WTC11 (cell line): Measurements from ENCODE around the gene FOXK1.

Source experiments
- CBFB ChIP-seq: sonication (generic); formaldehyde crosslinking; IDR thresholded peaks from 2 replicates; pipeline ENCODE4 v1.8.1; 2022; ENCODE audit warnings: mild to moderate bottlenecking, low read depth, missing genetic modification reagents
- CREB1 ChIP-seq: sonication (generic); formaldehyde crosslinking; IDR thresholded peaks from 2 replicates; pipeline ENCODE4 v1.8.0; 2023; ENCODE audit warnings: mild to moderate bottlenecking, missing genetic modification reagents
- FOXJ3 ChIP-seq: sonication (generic); formaldehyde crosslinking; IDR thresholded peaks from 2 replicates; pipeline ENCODE4 v1.9.0; 2021; ENCODE audit warnings: missing genetic modification reagents, mild to moderate bottlenecking, borderline replicate concordance
- IRF2 ChIP-seq: sonication (generic); formaldehyde crosslinking; IDR thresholded peaks from 2 replicates; pipeline ENCODE4 v1.8.0; 2022; ENCODE audit warnings: low read depth, missing genetic modification reagents, borderline replicate concordance
- MYBL2 ChIP-seq: sonication (generic); formaldehyde crosslinking; IDR thresholded peaks from 2 replicates; pipeline ENCODE4 v1.8.1; 2023; ENCODE audit warnings: mild to moderate bottlenecking, moderate library complexity, missing genetic modification reagents
- RELA ChIP-seq: sonication (generic); formaldehyde crosslinking; IDR thresholded peaks from 2 replicates; pipeline ENCODE4 v1.8.1; 2022; ENCODE audit warnings: missing genetic modification reagents, mild to moderate bottlenecking, borderline replicate concordance
- TEAD4 ChIP-seq: sonication (generic); formaldehyde crosslinking; IDR thresholded peaks from 2 replicates; pipeline ENCODE4 v1.8.0; 2022; ENCODE audit warnings: mild to moderate bottlenecking, missing genetic modification reagents
- ZBTB21 ChIP-seq: sonication (generic); formaldehyde crosslinking; IDR thresholded peaks from 2 replicates; pipeline ENCODE4 v1.8.1; 2023; ENCODE audit warnings: mild to moderate bottlenecking, missing genetic modification reagents, borderline replicate concordance
- TF ChIP-seq, protein P1 (sequence below): sonication (generic); formaldehyde crosslinking; conservative IDR thresholded peaks from 2 replicates; pipeline ENCODE4 v1.8.1; 2022; ENCODE audit warnings: mild to moderate bottlenecking, missing genetic modification reagents
- TF ChIP-seq, protein P2 (sequence below): fragments of 200-600 bp; IDR thresholded peaks from 2 replicates; pipeline ENCODE4 v1.8.0; 2022; ENCODE audit warnings: antibody characterized with exemption
- TF ChIP-seq, protein P3 (sequence below): sonication (generic); formaldehyde crosslinking; IDR thresholded peaks from 2 replicates; pipeline ENCODE4 v1.8.1; 2023; ENCODE audit warnings: mild to moderate bottlenecking, missing genetic modification reagents, moderate library complexity
- TF ChIP-seq, protein P4 (sequence below): sonication (generic); formaldehyde crosslinking; IDR thresholded peaks from 2 replicates; pipeline ENCODE4 v1.8.1; 2022; ENCODE audit warnings: missing genetic modification reagents, borderline replicate concordance
- TF ChIP-seq, protein P5 (sequence below): sonication (generic); formaldehyde crosslinking; IDR thresholded peaks from 2 replicates; pipeline ENCODE4 v1.8.0; 2022; ENCODE audit warnings: mild to moderate bottlenecking, missing genetic modification reagents

DNA sequence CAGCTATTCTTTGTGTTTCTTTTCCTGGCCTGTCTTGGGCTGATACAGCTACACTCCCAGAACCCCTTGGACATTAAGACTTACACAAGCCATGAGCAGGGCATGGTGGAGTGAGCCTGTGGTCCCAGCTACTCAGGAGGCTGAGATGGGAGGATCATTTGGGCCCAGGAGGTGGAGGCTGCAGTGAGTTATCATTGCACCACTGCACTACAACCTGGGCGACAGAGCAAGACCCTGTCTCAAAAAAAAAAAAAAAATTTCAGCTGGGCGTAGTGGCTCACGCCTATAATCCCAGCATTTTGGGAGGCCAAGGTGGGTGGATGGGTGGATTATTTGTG, 13.6 kb upstream of the FOXK1 start:
- TF ChIP-seq IRF2 (CRISPR knock-in tag) = no peak
- TF ChIP-seq, protein P1, sequence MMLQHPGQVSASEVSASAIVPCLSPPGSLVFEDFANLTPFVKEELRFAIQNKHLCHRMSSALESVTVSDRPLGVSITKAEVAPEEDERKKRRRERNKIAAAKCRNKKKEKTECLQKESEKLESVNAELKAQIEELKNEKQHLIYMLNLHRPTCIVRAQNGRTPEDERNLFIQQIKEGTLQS = no peak
- TF ChIP-seq, protein P2, sequence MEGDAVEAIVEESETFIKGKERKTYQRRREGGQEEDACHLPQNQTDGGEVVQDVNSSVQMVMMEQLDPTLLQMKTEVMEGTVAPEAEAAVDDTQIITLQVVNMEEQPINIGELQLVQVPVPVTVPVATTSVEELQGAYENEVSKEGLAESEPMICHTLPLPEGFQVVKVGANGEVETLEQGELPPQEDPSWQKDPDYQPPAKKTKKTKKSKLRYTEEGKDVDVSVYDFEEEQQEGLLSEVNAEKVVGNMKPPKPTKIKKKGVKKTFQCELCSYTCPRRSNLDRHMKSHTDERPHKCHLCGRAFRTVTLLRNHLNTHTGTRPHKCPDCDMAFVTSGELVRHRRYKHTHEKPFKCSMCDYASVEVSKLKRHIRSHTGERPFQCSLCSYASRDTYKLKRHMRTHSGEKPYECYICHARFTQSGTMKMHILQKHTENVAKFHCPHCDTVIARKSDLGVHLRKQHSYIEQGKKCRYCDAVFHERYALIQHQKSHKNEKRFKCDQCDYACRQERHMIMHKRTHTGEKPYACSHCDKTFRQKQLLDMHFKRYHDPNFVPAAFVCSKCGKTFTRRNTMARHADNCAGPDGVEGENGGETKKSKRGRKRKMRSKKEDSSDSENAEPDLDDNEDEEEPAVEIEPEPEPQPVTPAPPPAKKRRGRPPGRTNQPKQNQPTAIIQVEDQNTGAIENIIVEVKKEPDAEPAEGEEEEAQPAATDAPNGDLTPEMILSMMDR = no peak
- no peak for TF ChIP-seq MYBL2
- TF ChIP-seq, protein P3, sequence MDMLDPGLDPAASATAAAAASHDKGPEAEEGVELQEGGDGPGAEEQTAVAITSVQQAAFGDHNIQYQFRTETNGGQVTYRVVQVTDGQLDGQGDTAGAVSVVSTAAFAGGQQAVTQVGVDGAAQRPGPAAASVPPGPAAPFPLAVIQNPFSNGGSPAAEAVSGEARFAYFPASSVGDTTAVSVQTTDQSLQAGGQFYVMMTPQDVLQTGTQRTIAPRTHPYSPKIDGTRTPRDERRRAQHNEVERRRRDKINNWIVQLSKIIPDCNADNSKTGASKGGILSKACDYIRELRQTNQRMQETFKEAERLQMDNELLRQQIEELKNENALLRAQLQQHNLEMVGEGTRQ = no peak
- TF ChIP-seq CBFB (CRISPR knock-in tag) = no peak
- TF ChIP-seq ZBTB21 (CRISPR knock-in tag) = no peak
- no peak for TF ChIP-seq CREB1 (CRISPR knock-in tag)
- TF ChIP-seq, protein P4, sequence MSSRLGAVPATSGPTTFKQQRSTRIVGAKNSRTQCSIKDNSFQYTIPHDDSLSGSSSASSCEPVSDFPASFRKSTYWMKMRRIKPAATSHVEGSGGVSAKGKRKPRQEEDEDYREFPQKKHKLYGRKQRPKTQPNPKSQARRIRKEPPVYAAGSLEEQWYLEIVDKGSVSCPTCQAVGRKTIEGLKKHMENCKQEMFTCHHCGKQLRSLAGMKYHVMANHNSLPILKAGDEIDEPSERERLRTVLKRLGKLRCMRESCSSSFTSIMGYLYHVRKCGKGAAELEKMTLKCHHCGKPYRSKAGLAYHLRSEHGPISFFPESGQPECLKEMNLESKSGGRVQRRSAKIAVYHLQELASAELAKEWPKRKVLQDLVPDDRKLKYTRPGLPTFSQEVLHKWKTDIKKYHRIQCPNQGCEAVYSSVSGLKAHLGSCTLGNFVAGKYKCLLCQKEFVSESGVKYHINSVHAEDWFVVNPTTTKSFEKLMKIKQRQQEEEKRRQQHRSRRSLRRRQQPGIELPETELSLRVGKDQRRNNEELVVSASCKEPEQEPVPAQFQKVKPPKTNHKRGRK (CRISPR knock-in tag) = no peak
- TF ChIP-seq RELA = no peak
- TF ChIP-seq TEAD4 (CRISPR knock-in tag) = no peak
- TF ChIP-seq, protein P5, sequence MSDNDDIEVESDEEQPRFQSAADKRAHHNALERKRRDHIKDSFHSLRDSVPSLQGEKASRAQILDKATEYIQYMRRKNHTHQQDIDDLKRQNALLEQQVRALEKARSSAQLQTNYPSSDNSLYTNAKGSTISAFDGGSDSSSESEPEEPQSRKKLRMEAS = no peak
- no peak for TF ChIP-seq FOXJ3
